RWPE2 (cell line): ENCODE measurements around the gene FUT7.

ENCODE experiments used
- ATAC-seq: fragments of 200-7000 bp; cut with Tn5 transposase; 3 replicates; pipeline ENCODE4 v1.9.1; 2021; ENCODE audit warnings: low read depth
- DNase-seq: peaks from one replicate; pipeline ENCODE4 v3.0.0-alpha.2; 2020; ENCODE audit warnings: low spot score
- H3K27ac ChIP-seq: fragments of 450-650 bp; 2 replicates; pipeline ENCODE4 v1.5.1; 2017; ENCODE audit warnings: mild to moderate bottlenecking; ENCODE audit not compliant: poor library complexity, severe bottlenecking
- H3K27me3 ChIP-seq: fragments of 250-450 bp; sonication (Bioruptor Pico); 2 replicates; pipeline ENCODE4 v1.5.1; 2021; ENCODE audit warnings: mild to moderate bottlenecking, moderate library complexity; ENCODE audit not compliant: insufficient read depth, poor library complexity, severe bottlenecking
- H3K36me3 ChIP-seq: fragments of 250-450 bp; sonication (Bioruptor Pico); 2 replicates; pipeline ENCODE4 v1.5.1; 2020; ENCODE audit warnings: low read depth, mild to moderate bottlenecking, moderate library complexity
- H3K4me1 ChIP-seq: fragments of 250-450 bp; sonication (Bioruptor Pico); 2 replicates; pipeline ENCODE4 v1.5.1; 2021; ENCODE audit warnings: mild to moderate bottlenecking, moderate library complexity; ENCODE audit not compliant: insufficient read depth, poor library complexity, severe bottlenecking
- H3K4me3 ChIP-seq: fragments of 250-450 bp; sonication (Bioruptor Pico); 2 replicates; pipeline ENCODE4 v1.5.1; 2021; ENCODE audit warnings: mild to moderate bottlenecking, moderate library complexity; ENCODE audit not compliant: severe bottlenecking
- H3K9me3 ChIP-seq: fragments of 250-450 bp; sonication (Bioruptor Pico); 2 replicates; pipeline ENCODE4 v1.5.1; 2021; ENCODE audit warnings: mild to moderate bottlenecking, moderate library complexity; ENCODE audit not compliant: severe bottlenecking
- CTCF ChIP-seq: fragments of 450-650 bp; IDR thresholded peaks from one replicate; pipeline ENCODE4 v1.5.1; 2017; ENCODE audit warnings: mild to moderate bottlenecking, moderate library complexity; ENCODE audit not compliant: poor library complexity, severe bottlenecking

The FUT7 gene

GRCh38 chr9:137069508-137070091 is 37.7 kb upstream of the FUT7 start:
- Histone ChIP-seq H3K27me3 (no peaks in the 10 kb centered on the region), H3K4me1 (no peaks in the 10 kb centered on the region), H3K4me3 (peak overlapping the region; percentile 90), H3K9me3 (no peaks in the 10 kb centered on the region), H3K36me3 (no peaks in the 10 kb centered on the region), H3K27ac (peak overlapping the region; percentile 47)
- DNase-seq = no peak
- no peak for TF ChIP-seq CTCF
- no peak for ATAC-seq

GRCh38 chr9:137068539-137069507 is 36.9 kb upstream of the FUT7 start:
- Histone ChIP-seq H3K27me3 (no peaks in the 10 kb centered on the region), H3K4me1 (no peaks in the 10 kb centered on the region), H3K27ac (no peak overlapping the region), H3K4me3 (peak overlapping the region; percentile 90), H3K9me3 (no peaks in the 10 kb centered on the region), H3K36me3 (no peaks in the 10 kb centered on the region)
- no peak for TF ChIP-seq CTCF
- no peak for ATAC-seq
- DNase-seq = no peak

- Histone ChIP-seq H3K4me3 (no peak overlapping the region), H3K27ac (no peak overlapping the region), H3K27me3 (no peaks in the 10 kb centered on the region), H3K36me3 (no peaks in the 10 kb centered on the region), H3K9me3 (no peaks in the 10 kb centered on the region), H3K4me1 (no peaks in the 10 kb centered on the region)
- DNase-seq = no peak
- TF ChIP-seq CTCF = peak; percentile 83
- ATAC-seq = peak; percentile 38
Measured at GRCh38 chr9:137067860-137068538, 36.1 kb upstream of the FUT7 start.

GRCh38 chr9:137066096-137066861 is 34.4 kb upstream of the FUT7 start:
- H3K36me3 ChIP-seq = no peaks in the 10 kb centered on the region
- H3K9me3 ChIP-seq = no peaks in the 10 kb centered on the region
- no peak for TF ChIP-seq CTCF
- no peak overlapping the region for H3K27ac ChIP-seq
- H3K4me1 ChIP-seq = peaks cover 9% of the 10 kb centered on the region
- H3K4me3 ChIP-seq = no peak overlapping the region
- DNase-seq (no peak), ATAC-seq (no peak)
- no peaks in the 10 kb centered on the region for H3K27me3 ChIP-seq
